DND-41 (cell line): ENCODE data around the gene PMEPA1.
"Not testable (repeated sequence)": the region's sequence is repeated elsewhere in the genome, so short reads cannot be mapped to it uniquely, and the experiment has no call there.

Experiments
- ATAC-seq: fragments of 200-7000 bp; cut with Tn5 transposase; 3 replicates; pipeline ENCODE4 v1.9.1; 2021; ENCODE audit warnings: low read depth; ENCODE audit not compliant: insufficient read depth
- DNase-seq: peaks from one replicate; pipeline ENCODE4 v3.0.0-alpha.2; 2020
- H2AFZ ChIP-seq: 2 replicates; pipeline ENCODE4 v1.6.0; 2012; ENCODE audit warnings: low read depth, low read length
- H3K27ac ChIP-seq: 2 replicates; pipeline ENCODE4 v1.5.1; 2012; ENCODE audit warnings: low read length, inconsistent platforms
- H3K27me3 ChIP-seq: fragments of 200-600 bp; sonication (generic); 2 replicates; pipeline ENCODE4 v1.6.0; 2012; ENCODE audit warnings: low read length, mild to moderate bottlenecking, inconsistent platforms; ENCODE audit not compliant: insufficient read depth, poor library complexity
- H3K36me3 ChIP-seq: 2 replicates; pipeline ENCODE4 v1.5.1; 2012; ENCODE audit warnings: low read length, inconsistent platforms; ENCODE audit not compliant: insufficient read depth
- H3K4me1 ChIP-seq: 2 replicates; pipeline ENCODE4 v1.5.1; 2012; ENCODE audit warnings: mild to moderate bottlenecking, low read length; ENCODE audit not compliant: insufficient read depth
- H3K4me2 ChIP-seq: 2 replicates; pipeline ENCODE4 v1.6.0; 2012; ENCODE audit warnings: mild to moderate bottlenecking, moderate library complexity, low read length, inconsistent platforms; ENCODE audit not compliant: insufficient read depth
- H3K4me3 ChIP-seq, 2 experiments: fragments of 200-600 bp in 1 of 2; shearing (Covaris generic) in 1 of 2; 2 replicates each; pipeline ENCODE4 v1.5.1; 2012 to 2016; ENCODE audit warnings: inconsistent platforms in 2 of 2, low read length in 2 of 2, mild to moderate bottlenecking in 2 of 2, low read depth in 1 of 2, moderate library complexity in 1 of 2
- H3K79me2 ChIP-seq: 2 replicates; pipeline ENCODE4 v1.6.0; 2012; ENCODE audit warnings: low read length, inconsistent platforms; ENCODE audit not compliant: insufficient read depth
- H3K9ac ChIP-seq: 2 replicates; pipeline ENCODE4 v1.6.0; 2012; ENCODE audit warnings: low read depth, mild to moderate bottlenecking, inconsistent platforms, low read length, moderate library complexity
- H3K9me3 ChIP-seq: 2 replicates; pipeline ENCODE4 v1.5.1; 2012; ENCODE audit warnings: low read length, moderate library complexity, mild to moderate bottlenecking, inconsistent platforms; ENCODE audit not compliant: insufficient read depth, severe bottlenecking
- H4K20me1 ChIP-seq: 2 replicates; pipeline ENCODE4 v1.6.0; 2012; ENCODE audit warnings: low read length; ENCODE audit not compliant: insufficient read depth
- EZH2 ChIP-seq: IDR thresholded peaks from 3 replicates; pipeline ENCODE4 v1.6.1; 2012; ENCODE audit warnings: borderline replicate concordance, low read depth, mild to moderate bottlenecking, moderate library complexity, low read length, inconsistent platforms; ENCODE audit not compliant: severe bottlenecking
- TF ChIP-seq, protein P1 (sequence below): IDR thresholded peaks from 2 replicates; pipeline ENCODE4 v1.5.1; 2012; ENCODE audit warnings: borderline replicate concordance, low read length, moderate library complexity, mild to moderate bottlenecking; ENCODE audit not compliant: poor library complexity, severe bottlenecking; ENCODE audit errors: extremely low read depth

The PMEPA1 gene

DNA sequence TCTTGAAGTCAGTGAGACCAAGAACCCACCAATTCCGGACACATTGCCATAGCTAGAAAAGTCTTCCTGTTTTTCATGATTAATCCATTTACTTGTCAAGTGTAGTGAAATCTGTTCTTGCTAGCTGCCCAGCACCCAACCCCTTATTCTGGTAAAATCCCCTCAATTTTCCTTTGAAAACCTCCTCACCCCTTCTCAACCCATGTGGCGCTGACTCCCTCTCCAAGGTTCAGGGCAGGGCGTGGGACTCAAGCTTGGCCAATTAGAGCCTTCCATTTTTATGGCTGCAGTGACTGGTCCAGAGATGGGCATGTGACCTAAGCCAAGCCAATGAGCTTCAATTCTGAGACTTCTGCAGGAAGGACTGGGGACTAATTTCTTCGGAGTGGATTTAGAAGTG, 79.8 kb downstream of the PMEPA1 start:
- peaks cover 31% of the 10 kb centered on the region for H3K4me1 ChIP-seq
- no peaks in the 10 kb centered on the region for H4K20me1 ChIP-seq
- no peak overlapping the region for H3K4me3 ChIP-seq
- H3K9ac ChIP-seq, result no peak overlapping the region
- H3K27me3 ChIP-seq, result no peaks in the 10 kb centered on the region
- no peak overlapping the region for H3K27ac ChIP-seq
- H3K36me3 ChIP-seq, result no peaks in the 10 kb centered on the region
- ATAC-seq (no peak), DNase-seq (no peak)
- H2AFZ ChIP-seq, result no peak overlapping the region
- H3K79me2 ChIP-seq, result no peaks in the 10 kb centered on the region
- peaks cover 2% of the 10 kb centered on the region for H3K9me3 ChIP-seq
- TF ChIP-seq, protein P1, sequence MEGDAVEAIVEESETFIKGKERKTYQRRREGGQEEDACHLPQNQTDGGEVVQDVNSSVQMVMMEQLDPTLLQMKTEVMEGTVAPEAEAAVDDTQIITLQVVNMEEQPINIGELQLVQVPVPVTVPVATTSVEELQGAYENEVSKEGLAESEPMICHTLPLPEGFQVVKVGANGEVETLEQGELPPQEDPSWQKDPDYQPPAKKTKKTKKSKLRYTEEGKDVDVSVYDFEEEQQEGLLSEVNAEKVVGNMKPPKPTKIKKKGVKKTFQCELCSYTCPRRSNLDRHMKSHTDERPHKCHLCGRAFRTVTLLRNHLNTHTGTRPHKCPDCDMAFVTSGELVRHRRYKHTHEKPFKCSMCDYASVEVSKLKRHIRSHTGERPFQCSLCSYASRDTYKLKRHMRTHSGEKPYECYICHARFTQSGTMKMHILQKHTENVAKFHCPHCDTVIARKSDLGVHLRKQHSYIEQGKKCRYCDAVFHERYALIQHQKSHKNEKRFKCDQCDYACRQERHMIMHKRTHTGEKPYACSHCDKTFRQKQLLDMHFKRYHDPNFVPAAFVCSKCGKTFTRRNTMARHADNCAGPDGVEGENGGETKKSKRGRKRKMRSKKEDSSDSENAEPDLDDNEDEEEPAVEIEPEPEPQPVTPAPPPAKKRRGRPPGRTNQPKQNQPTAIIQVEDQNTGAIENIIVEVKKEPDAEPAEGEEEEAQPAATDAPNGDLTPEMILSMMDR, result no peak
- TF ChIP-seq EZH2, result no peak
- no peak overlapping the region for H3K4me2 ChIP-seq

DNA sequence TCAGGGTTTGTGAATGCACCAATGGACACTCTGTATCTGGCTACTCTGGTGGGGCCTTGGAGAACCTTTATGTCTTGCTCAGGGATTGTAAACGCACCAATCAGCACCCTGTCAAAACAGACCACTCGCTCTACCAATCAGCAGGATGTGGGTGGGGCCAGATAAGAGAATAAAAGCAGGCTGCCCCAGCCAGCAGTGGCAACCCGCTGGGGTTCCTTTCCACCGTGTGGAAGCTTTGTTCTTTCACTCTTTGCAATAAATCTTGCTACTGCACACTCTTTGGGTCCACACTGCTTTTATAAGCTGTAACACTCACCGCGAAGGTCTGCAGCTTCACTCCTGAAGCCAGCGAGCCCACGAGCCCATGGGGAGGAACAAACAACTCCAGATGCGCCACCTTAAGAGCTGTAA, 80.3 kb downstream of the PMEPA1 start:
- not testable (repeated sequence) for H3K79me2 ChIP-seq, ATAC-seq, H2AFZ ChIP-seq, H4K20me1 ChIP-seq, DNase-seq, H3K4me2 ChIP-seq, H3K36me3 ChIP-seq, H3K27me3 ChIP-seq, H3K27ac ChIP-seq, H3K9me3 ChIP-seq, H3K9ac ChIP-seq, H3K4me3 ChIP-seq
- peaks cover 31% of the 10 kb centered on the region for H3K4me1 ChIP-seq

GRCh38 chr20:57628962-57629308, 80.9 kb downstream of the PMEPA1 start:
- not testable (repeated sequence) for H3K4me3 ChIP-seq, H2AFZ ChIP-seq, H3K9me3 ChIP-seq, H3K79me2 ChIP-seq, DNase-seq, H4K20me1 ChIP-seq, H3K27me3 ChIP-seq, H3K36me3 ChIP-seq, ATAC-seq
- peak overlapping the region; percentile 49; the same call in 1 of the 2 replicates for H3K9ac ChIP-seq
- H3K27ac ChIP-seq, result peak overlapping the region; percentile 94
- H3K4me1 ChIP-seq, result peaks cover 26% of the 10 kb centered on the region
- H3K4me2 ChIP-seq, result peak overlapping the region; percentile 50; the same call in 1 of the 2 replicates

DNA sequence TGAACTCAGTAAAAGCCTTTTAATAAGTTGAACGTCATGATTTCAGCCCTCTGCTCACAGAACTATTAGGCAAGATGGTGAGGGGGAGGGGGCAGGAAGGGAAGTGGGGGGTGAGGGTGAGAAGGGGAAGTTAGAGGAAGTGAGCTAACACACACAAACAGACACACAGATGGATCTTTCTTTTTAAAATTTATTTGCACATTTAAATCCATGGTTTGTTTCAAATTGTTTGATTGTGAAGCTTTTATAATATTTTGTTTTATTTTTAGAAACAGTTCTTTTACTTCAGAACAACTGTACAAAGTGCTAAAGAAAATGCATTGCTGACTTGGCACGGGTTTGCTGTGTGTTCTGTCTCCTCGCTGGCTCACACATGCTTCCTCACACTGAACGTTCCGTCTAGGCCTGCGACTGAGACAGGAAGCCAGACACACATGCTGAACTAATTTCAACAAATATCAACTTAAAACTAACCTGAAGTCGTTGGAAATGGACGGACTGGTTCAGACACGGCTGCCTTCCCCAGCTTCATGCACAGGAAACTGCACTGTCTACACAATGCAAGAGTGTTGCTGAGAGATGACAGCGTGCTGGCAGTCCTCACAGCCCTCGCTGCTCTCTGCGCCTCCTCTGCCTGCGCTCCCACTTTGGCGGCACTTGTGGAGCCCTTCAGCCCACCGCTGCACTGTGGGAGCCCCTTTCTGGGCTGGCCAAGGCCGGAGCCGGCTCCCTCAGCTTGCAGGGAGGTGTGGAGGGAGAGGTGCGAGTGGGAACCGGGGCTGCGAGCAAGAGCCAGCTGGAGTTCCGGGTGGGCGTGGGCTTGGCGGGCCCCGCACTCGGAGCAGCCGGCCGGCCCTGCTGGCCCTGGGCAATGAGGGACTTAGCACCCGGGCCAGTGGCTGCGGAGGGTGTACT, 81.5 kb downstream of the PMEPA1 start:
- Histone ChIP-seq H4K20me1 (no peaks in the 10 kb centered on the region), H3K27me3 (peaks cover 5% of the 10 kb centered on the region), H2AFZ (peak overlapping the region; percentile 83), H3K79me2 (no peaks in the 10 kb centered on the region), H3K4me2 (peak overlapping the region; percentile 50), H3K27ac (peak overlapping the region; percentile 94), H3K4me3 (peak overlapping the region in 1 of 2 experiments; percentile 39; a peak in 2 of 4 replicates), H3K9me3 (peaks cover under 1% of the 10 kb centered on the region), H3K36me3 (no peaks in the 10 kb centered on the region), H3K4me1 (peaks cover 25% of the 10 kb centered on the region), H3K9ac (peak overlapping the region; percentile 49)
- TF ChIP-seq EZH2, result no peak
- TF ChIP-seq, protein P1, result no peak
- ATAC-seq (peak; percentile 89), DNase-seq (peak; percentile 81)
